Cardiac muscle cell (in vitro differentiated cells and primary cell): Measurements from ENCODE around the gene NPIPA5. TPM values are rescaled to one million over a fixed set of nuclear protein-coding genes. Genes with fewer than 3 reads are reported as not detected.
"Not testable (repeated sequence)": the region's sequence is repeated elsewhere in the genome, so short reads cannot be mapped to it uniquely, and the experiment has no call there.

ENCODE experiments used
- DNase-seq, 2 donors: peaks; one replicate each; pipeline versions ENCODE4 v3.0.0 to v3.0.0-alpha.2; 2010 to 2017; ENCODE audit warnings: low read depth in 1 of 2, low spot score in 1 of 2
- H3K27ac ChIP-seq: fragments of 200-600 bp; sonication (generic); 2 replicates; pipeline ENCODE4 v1.5.1; 2016
- H3K27me3 ChIP-seq: fragments of 200-600 bp; sonication (generic); 2 replicates; pipeline ENCODE4 v1.6.0; 2016; ENCODE audit warnings: control low read depth
- H3K36me3 ChIP-seq: fragments of 200-600 bp; sonication (generic); 2 replicates; pipeline ENCODE4 v1.5.1; 2016; ENCODE audit warnings: control low read depth
- H3K4me1 ChIP-seq: fragments of 200-600 bp; sonication (generic); 2 replicates; pipeline ENCODE4 v1.8.1; 2017; ENCODE audit warnings: low read depth, mild to moderate bottlenecking, mixed run types
- H3K4me3 ChIP-seq: fragments of 200-600 bp; sonication (generic); 2 replicates; pipeline ENCODE4 v1.5.1; 2016; ENCODE audit warnings: mild to moderate bottlenecking
- H3K9me3 ChIP-seq: fragments of 200-600 bp; sonication (generic); 2 replicates; pipeline ENCODE4 v1.5.1; 2017; ENCODE audit warnings: low read depth, mild to moderate bottlenecking, control low read depth
- polyA plus RNA-seq: library from polyadenylated mRNA; unstranded; fragments of >200 nt; fragmentation: Nextera tagmentation; extraction: Ambion mirVana; gene quantifications from 2 replicates; pipeline ENCODE4 v1.2.1, GENCODE V29; 2016
- total RNA-seq: library from RNA; depleted of rRNA; stranded (reverse); fragments of >200 nt; gene quantifications from 2 replicates; pipeline ENCODE4 v1.2.3, GENCODE V29; 2016
- TF ChIP-seq, protein P1 (sequence below): IDR thresholded peaks from 2 replicates; pipeline ENCODE4 v1.5.1; 2012; ENCODE audit warnings: low read depth, mild to moderate bottlenecking, low read length

The NPIPA5 gene
- total and polyA plus RNA-seq, 2 experiments from 2014 or later, result 5.8 to 6.5 TPM

- no peaks in the 10 kb centered on the region for H3K27me3 ChIP-seq
- H3K27ac ChIP-seq, result no peak overlapping the region
- no peak overlapping the region for H3K4me3 ChIP-seq
- no peaks in the 10 kb centered on the region for H3K9me3 ChIP-seq
- no peaks in the 10 kb centered on the region for H3K4me1 ChIP-seq
- TF ChIP-seq, protein P1, sequence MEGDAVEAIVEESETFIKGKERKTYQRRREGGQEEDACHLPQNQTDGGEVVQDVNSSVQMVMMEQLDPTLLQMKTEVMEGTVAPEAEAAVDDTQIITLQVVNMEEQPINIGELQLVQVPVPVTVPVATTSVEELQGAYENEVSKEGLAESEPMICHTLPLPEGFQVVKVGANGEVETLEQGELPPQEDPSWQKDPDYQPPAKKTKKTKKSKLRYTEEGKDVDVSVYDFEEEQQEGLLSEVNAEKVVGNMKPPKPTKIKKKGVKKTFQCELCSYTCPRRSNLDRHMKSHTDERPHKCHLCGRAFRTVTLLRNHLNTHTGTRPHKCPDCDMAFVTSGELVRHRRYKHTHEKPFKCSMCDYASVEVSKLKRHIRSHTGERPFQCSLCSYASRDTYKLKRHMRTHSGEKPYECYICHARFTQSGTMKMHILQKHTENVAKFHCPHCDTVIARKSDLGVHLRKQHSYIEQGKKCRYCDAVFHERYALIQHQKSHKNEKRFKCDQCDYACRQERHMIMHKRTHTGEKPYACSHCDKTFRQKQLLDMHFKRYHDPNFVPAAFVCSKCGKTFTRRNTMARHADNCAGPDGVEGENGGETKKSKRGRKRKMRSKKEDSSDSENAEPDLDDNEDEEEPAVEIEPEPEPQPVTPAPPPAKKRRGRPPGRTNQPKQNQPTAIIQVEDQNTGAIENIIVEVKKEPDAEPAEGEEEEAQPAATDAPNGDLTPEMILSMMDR, result no peak
- no peaks in the 10 kb centered on the region for H3K36me3 ChIP-seq
- peak in 1 of 2 donors; percentile 18 for DNase-seq
These were observed 25.4 kb upstream of the NPIPA5 start for GRCh38 chr16:15403392-15403995.

GRCh38 chr16:15401972-15402371, 23.9 kb upstream of the NPIPA5 start:
- no peak for DNase-seq
- no peaks in the 10 kb centered on the region for H3K4me1 ChIP-seq
- no peak overlapping the region for H3K4me3 ChIP-seq
- no peaks in the 10 kb centered on the region for H3K9me3 ChIP-seq
- H3K27ac ChIP-seq, result no peak overlapping the region
- TF ChIP-seq, protein P1, result no peak
- H3K36me3 ChIP-seq, result no peaks in the 10 kb centered on the region
- no peaks in the 10 kb centered on the region for H3K27me3 ChIP-seq

- peaks cover 11% of the 10 kb centered on the region for H3K27me3 ChIP-seq
- not testable (repeated sequence) for H3K9me3 ChIP-seq
These were observed 22.2 kb upstream of the NPIPA5 start for GRCh38 chr16:15400314-15400713.

DNA sequence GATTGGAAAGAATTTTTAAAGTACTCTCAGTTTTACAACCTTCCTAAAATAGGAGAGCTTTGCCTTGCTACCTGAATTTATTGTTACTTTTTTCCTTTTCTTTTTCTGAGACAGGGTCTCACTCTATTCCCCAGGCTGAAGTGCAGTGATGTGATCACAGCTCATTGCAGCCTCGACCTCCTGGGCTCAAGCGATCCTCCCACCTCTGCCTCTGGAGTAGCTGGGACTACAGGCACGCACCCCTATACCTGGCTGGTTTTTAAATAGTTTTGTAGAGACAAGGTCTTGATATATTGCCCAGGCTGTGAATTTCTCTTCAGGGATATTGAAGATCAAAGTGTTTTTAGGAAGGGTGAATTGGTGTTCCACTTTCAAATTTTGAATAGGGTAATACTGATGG, 21.2 kb upstream of the NPIPA5 start:
- no peak overlapping the region for H3K27ac ChIP-seq
- no peaks in the 10 kb centered on the region for H3K9me3 ChIP-seq
- no peaks in the 10 kb centered on the region for H3K36me3 ChIP-seq
- no peaks in the 10 kb centered on the region for H3K4me1 ChIP-seq
- DNase-seq, result no peak
- TF ChIP-seq, protein P1, result no peak
- H3K4me3 ChIP-seq, result no peak overlapping the region
- peaks cover 16% of the 10 kb centered on the region for H3K27me3 ChIP-seq

More at GRCh38 chr16:15400314-15400713, 22.2 kb upstream of the NPIPA5 start:
- DNase-seq, H3K27ac ChIP-seq, H3K36me3 ChIP-seq, H3K4me1 ChIP-seq, H3K4me3 ChIP-seq: not testable (repeated sequence)

DNA sequence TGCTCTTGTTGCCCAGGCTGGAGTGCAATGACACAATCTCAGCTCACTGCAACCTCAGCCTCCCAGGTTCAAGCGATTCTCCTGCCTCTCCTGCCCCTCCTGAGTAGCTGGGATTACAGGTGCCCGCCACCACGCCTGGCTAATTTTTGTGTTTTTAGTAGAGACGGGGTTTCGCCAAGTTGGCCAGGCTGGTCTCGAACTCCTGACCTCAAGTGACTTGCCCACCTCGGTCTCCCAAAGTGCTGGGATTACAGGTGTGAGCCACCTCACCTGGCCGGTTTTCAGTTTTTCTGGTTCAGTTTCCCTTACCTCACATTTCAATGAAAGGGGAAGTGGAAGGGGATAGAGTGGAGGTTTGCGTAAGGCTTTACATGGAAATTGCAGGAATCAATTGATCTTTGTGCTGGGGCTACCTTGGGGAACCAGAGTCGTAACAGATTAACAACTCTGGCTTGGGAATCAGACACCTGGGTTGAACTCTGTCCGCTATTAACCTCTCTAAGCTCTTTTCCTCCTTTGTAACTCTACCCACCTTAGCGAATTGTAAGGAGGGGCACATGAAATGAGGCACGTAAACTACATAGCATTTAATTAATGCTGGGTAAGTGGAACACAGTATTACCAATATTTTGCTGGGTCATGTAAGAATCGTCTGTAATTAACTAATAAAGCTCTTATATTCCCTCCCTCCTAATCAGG, 20.7 kb upstream of the NPIPA5 start:
- DNase-seq, result no peak
- Histone ChIP-seq H3K4me1 (no peaks in the 10 kb centered on the region), H3K27ac (no peak overlapping the region), H3K9me3 (no peaks in the 10 kb centered on the region), H3K36me3 (no peaks in the 10 kb centered on the region), H3K4me3 (no peak overlapping the region), H3K27me3 (peaks cover 16% of the 10 kb centered on the region)
- TF ChIP-seq, protein P1, result no peak

GRCh38 chr16:15396948-15397594, 19.0 kb upstream of the NPIPA5 start:
- TF ChIP-seq, protein P1, result no peak
- no peak overlapping the region for H3K4me3 ChIP-seq
- peaks cover 16% of the 10 kb centered on the region for H3K27me3 ChIP-seq
- H3K27ac ChIP-seq, result no peak overlapping the region
- H3K36me3 ChIP-seq, result no peaks in the 10 kb centered on the region
- H3K4me1 ChIP-seq, result no peaks in the 10 kb centered on the region
- no peak for DNase-seq
- H3K9me3 ChIP-seq, result no peaks in the 10 kb centered on the region

DNA sequence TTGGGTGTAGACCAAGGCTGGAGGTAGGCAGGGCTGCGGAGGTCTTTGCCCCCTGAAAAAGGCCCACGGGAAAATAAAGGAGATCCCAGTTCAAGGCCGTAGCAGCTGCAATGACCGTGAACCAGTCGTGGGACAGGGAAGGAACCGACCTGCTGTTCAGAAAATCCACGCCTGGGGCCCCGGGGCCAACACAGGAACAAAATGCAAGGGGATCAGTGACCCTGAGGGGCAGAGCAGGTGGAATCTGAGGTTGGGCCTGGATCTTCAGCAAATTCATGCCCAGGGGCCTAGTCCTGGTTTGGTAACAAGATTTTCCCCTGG, 18.4 kb upstream of the NPIPA5 start:
- peaks cover 16% of the 10 kb centered on the region for H3K27me3 ChIP-seq
- H3K4me3 ChIP-seq, H3K36me3 ChIP-seq, H3K9me3 ChIP-seq, H3K4me1 ChIP-seq, H3K27ac ChIP-seq, DNase-seq: not testable (repeated sequence)

- Histone ChIP-seq H3K27me3 (peaks cover 16% of the 10 kb centered on the region), H3K4me3 (peak within 1 kb of the TSS; percentile 48)
- not testable (repeated sequence) for H3K36me3 ChIP-seq, H3K27ac ChIP-seq, H3K9me3 ChIP-seq, H3K4me1 ChIP-seq
- DNase-seq, result peak; percentile 29 to 54
These were observed 17.8 kb upstream of the NPIPA5 start, which contains the start of gene MPV17L for GRCh38 chr16:15395631-15396508. TSS of gene MPV17L (plus strand) at chr16:15395754. CDS start at chr16:15395898, 144 bp downstream.
